ENCODE data around the gene GRID1. TPM values are rescaled to one million over a fixed set of nuclear protein-coding genes. Genes with fewer than 3 reads are reported as not detected.
A peak's percentile ranks its signal among the peaks of the same experiment; 100 is the strongest.

The GRID1 gene
- total and polyA plus RNA-seq, 8 donors = 0.31 to 8.5 (median 1.0) TPM; not detected in 1

DNA sequence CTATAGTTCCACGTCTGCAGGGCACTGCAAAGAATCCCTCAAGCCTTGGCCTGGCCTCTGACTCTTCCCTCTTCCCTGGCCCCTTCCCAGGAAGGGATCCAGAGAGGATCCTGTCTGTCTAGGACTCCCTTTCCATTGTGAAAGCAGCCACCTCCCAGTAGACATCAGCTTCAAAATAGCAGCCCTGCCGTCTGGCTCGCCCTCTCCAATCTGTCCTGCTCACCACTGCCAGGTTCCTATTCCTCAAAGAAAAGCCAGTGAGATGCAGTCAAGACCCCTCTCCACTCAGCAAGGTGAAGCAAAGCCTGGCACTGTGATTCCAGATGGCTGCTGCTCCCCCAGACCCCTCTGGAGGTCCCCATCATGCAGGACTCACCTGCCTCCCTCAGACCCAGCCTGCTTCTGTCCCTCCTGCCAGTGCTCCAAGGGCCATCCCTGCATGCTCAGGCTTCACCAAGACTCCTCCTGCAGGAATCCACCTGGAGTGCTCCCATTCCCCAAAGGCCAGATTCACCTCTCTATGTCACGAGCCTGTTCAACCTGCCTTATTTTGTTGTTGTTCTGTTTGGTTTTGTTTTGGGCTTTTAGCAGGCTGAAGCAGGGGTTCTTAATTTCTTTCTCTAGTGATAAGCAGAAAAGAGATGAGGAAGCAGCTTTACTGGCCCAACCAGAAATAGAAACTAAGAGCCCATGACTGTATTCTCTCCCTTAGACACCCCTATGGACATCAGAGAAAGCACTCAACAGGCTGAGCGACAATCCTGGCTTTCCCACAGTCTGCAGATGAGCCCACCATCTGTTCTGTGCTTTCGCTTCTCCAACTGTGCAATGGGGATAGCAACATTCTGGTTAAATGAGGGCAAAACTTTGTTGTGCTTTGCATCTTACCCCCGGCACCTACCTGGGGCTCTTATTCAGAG, 305.1 kb downstream of the GRID1 start:
- intact Hi-C loops (cut with DNase I; ENCODE audit: low total_unique reads) = no loop called here
- WGBS, 5 donors = 71 to 80% (median 74%) methylated on average over 7 of the region's 7 CpGs

GRCh38 chr10:86060386-86061277, 306.0 kb downstream of the GRID1 start:
- H3K27me3 ChIP-seq = no peaks in the 10 kb centered on the region
- H3K4me1 ChIP-seq = no peaks in the 10 kb centered on the region
- WGBS, 5 donors = 75 to 93% (median 80%) methylated on average over 5 to 9 of the region's 9 CpGs
- H3K36me3 ChIP-seq = no peaks in the 10 kb centered on the region
- H3K27ac ChIP-seq = no peak overlapping the region
- no peak overlapping the region for H3K4me3 ChIP-seq
- intact Hi-C loops (cut with DNase I; ENCODE audit: low total_unique reads) = no loop called here
- DNase-seq = peak in 1 of 2 donors; percentile 17
- TF ChIP-seq, protein P1, sequence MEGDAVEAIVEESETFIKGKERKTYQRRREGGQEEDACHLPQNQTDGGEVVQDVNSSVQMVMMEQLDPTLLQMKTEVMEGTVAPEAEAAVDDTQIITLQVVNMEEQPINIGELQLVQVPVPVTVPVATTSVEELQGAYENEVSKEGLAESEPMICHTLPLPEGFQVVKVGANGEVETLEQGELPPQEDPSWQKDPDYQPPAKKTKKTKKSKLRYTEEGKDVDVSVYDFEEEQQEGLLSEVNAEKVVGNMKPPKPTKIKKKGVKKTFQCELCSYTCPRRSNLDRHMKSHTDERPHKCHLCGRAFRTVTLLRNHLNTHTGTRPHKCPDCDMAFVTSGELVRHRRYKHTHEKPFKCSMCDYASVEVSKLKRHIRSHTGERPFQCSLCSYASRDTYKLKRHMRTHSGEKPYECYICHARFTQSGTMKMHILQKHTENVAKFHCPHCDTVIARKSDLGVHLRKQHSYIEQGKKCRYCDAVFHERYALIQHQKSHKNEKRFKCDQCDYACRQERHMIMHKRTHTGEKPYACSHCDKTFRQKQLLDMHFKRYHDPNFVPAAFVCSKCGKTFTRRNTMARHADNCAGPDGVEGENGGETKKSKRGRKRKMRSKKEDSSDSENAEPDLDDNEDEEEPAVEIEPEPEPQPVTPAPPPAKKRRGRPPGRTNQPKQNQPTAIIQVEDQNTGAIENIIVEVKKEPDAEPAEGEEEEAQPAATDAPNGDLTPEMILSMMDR (IDR thresholded peaks at IDR 0.05) = no peak
- TF ChIP-seq POLR2A (IDR thresholded peaks at IDR 0.05) (no peak), POLR2AphosphoS5 (IDR thresholded peaks at IDR 0.05) (no peak), EP300 (IDR thresholded peaks at IDR 0.05) (no peak)
- H3K9me3 ChIP-seq = no peaks in the 10 kb centered on the region

More for the DNA sequence above, 305.1 kb downstream of the GRID1 start:
- Histone ChIP-seq H3K9me3 (no peaks in the 10 kb centered on the region), H3K27me3 (no peaks in the 10 kb centered on the region), H3K4me3 (no peak overlapping the region), H3K27ac (no peak overlapping the region), H3K36me3 (no peaks in the 10 kb centered on the region), H3K4me1 (no peaks in the 10 kb centered on the region)
- DNase-seq = peak in 1 of 2 donors; percentile 10
- TF ChIP-seq POLR2A (IDR thresholded peaks at IDR 0.05) (no peak), POLR2AphosphoS5 (IDR thresholded peaks at IDR 0.05) (no peak), EP300 (IDR thresholded peaks at IDR 0.05) (no peak)
- TF ChIP-seq, protein P1 (IDR thresholded peaks at IDR 0.05) = no peak

DNA sequence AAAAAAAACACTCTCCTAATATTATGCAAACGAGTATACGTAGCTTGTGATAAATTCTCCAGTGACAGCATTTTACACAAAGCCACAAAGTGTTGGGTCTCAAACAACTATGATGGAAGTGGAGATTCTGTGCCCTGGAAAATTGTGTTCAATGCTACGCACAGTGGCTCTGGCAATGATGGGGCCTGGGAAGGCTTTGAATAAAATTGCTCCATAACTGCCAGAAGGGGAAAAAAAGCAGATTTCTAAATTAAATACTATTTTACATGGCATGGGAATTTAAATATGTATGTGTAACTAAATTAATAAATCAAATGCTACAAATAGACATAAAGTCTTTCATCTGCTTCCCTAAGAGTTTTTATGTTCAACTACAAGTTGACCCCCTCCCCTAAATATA, 306.7 kb downstream of the GRID1 start:
- Histone ChIP-seq H3K27ac (no peak overlapping the region), H3K4me1 (no peaks in the 10 kb centered on the region), H3K27me3 (no peaks in the 10 kb centered on the region), H3K36me3 (no peaks in the 10 kb centered on the region), H3K4me3 (no peak overlapping the region), H3K9me3 (no peaks in the 10 kb centered on the region)
- TF ChIP-seq EP300 (IDR thresholded peaks at IDR 0.05) = no peak
- TF ChIP-seq POLR2AphosphoS5 (IDR thresholded peaks at IDR 0.05) = no peak
- TF ChIP-seq, protein P1 (IDR thresholded peaks at IDR 0.05) = no peak
- no peak for TF ChIP-seq POLR2A (IDR thresholded peaks at IDR 0.05)
- WGBS, 5 donors = 83 to 90% (median 90%) methylated on average over 3 of the region's 3 CpGs
- intact Hi-C loops (cut with DNase I; ENCODE audit: low total_unique reads) = no loop called here
- DNase-seq = no peak

DNA sequence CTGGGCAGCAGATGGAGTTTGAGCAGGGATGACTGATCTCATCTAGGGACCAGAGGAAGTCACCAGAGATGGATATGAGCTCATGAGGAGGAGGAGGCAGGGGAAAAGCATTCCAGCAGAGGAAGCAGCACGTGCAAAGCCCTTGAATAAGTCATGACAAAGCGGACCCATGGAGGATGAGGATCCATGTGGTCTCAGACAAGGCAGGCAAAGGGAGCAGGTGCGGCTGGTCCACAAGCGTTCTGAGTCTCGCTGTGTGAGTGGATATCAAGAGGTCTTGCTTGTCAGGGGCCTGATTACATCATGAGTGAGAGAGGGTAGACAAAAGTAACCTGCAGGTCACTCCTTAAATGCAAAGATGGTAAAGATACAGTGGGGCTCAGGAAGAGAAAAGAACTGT, 307.6 kb downstream of the GRID1 start:
- 71 to 88% (median 77%) methylated on average over 5 of the region's 5 CpGs for WGBS, 5 donors
- H3K4me3 ChIP-seq = no peak overlapping the region
- intact Hi-C loops (cut with DNase I; ENCODE audit: low total_unique reads) = no loop called here
- DNase-seq = no peak
- no peak overlapping the region for H3K27ac ChIP-seq
- H3K4me1 ChIP-seq = no peaks in the 10 kb centered on the region
- H3K27me3 ChIP-seq = no peaks in the 10 kb centered on the region
- no peak for TF ChIP-seq EP300 (IDR thresholded peaks at IDR 0.05)
- no peaks in the 10 kb centered on the region for H3K36me3 ChIP-seq
- no peaks in the 10 kb centered on the region for H3K9me3 ChIP-seq
